Germinal center (tissue), 1 donor: ENCODE results near the gene FAM186B.
A peak's percentile ranks its signal among the peaks of the same experiment; 100 is the strongest.

Experiments used
- DNase-seq: peaks from one replicate; pipeline ENCODE4 v3.0.0; 2012; ENCODE audit warnings: mixed read lengths, low spot score

The FAM186B gene

DNA sequence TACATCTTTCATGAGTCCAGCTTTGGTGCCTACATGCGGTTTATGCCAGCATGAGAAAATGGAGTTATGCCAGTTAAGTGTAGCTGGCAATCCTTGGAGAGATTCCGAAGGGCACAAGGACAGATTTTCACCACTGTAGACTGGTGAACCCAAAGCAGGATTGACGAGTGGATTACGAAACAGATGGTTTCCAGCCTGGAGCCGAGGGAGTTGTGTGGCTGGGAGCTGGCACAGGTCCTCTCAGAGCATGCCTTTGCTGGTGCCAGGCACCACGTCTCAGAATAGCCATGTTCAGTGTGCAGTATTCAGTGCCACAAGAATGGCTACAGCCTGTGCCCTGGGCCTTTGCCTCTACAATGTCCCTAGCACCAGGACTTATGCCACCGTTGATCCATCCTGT lies 53.4 kb downstream of the FAM186B start:
- DNase-seq = no peak

DNA sequence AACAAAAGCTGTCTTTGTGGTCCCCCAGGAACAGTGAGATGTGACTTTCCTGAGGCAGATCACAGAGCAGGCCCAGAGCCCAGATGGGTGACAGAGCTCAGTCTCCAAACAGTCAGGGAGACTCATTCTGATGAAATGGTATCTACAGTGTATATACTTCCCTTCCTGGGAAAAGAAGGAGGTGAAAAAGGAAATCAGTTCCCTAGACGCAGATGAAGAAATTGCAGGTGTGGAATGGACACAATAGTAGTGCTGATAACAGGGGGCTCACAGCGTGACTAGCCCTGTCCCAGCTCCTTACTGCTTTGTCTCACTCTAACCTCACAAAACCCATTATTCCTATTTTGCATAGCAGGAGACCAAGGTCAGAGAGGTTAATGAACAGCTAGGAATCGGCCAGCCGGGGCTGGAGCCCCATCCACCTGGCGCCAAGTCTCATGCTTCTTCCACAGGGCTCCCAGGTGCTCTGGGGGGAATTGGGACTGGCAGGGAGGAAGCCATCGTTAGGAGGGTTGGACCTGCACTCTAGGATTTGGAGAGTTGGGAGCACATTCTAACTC lies 54.7 kb downstream of the FAM186B start:
- no peak for DNase-seq

DNA sequence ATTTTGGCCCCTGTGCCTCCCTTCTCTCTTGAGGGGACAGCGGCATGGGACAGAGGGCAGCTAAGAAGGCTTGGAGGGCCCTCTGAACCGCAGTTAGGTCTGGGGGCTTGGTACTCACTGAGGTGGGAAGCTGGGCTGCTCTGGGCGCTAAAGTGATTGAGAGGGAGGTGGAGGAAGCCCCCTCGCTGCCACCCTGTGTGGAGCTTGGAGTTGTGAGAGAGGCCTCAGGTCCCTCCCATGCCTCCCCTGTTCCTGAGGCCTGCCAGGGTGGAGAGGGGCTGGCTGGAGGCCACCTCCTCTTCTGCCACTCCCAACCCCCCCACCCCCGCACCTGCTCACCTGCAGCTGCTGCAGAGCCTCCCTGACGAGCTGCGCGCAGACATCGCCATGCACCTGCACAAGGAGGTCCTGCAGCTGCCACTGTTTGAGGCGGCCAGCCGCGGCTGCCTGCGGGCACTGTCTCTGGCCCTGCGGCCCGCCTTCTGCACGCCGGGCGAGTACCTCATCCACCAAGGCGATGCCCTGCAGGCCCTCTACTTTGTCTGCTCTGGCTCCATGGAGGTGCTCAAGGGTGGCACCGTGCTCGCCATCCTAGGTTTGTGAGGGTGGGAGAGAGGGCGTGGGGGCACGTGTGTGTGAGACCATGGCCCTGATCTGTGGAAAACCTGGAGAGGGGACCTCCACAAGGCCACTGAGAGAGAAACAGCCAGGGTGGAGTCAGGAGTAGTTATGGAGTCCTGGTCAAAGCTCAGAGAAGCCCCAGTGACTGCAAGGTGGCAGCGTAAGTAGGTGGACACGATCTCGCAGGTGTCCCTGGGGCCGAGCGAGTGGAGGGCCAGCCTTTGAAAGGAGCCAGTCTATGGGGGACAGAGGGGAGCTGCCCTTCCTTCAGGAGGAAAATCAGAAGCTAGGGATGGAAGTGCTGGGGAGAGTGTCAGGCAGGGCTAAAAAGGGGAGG lies 55.4 kb downstream of the FAM186B start:
- DNase-seq = no peak

DNA sequence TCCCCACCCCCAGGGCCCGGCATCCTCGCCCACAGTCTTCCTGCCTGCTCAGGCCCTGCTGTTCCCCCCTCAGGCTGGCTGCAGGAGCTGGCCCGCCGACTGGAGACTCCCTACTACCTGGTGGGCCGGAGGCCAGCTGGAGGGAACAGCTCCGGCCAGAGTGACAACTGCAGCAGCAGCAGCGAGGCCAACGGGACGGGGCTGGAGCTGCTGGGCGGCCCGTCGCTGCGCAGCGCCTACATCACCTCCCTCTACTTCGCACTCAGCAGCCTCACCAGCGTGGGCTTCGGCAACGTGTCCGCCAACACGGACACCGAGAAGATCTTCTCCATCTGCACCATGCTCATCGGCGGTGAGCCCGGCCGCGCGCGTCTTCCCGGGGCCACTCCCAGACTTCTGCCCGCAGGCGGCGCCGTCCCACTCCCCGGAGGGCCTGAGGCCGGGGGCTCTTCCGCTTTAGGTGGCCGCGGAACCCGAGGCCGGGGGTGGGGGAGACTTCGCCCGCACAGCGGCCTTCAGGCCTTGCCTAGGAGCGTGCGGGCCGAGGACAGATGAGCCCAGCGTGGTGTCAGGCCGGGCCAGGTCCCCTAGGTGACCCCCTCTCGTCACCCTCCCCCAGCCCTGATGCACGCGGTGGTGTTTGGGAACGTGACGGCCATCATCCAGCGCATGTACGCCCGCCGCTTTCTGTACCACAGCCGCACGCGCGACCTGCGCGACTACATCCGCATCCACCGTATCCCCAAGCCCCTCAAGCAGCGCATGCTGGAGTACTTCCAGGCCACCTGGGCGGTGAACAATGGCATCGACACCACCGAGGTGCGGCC lies 56.4 kb downstream of the FAM186B start:
- DNase-seq = peak; percentile 65

DNA sequence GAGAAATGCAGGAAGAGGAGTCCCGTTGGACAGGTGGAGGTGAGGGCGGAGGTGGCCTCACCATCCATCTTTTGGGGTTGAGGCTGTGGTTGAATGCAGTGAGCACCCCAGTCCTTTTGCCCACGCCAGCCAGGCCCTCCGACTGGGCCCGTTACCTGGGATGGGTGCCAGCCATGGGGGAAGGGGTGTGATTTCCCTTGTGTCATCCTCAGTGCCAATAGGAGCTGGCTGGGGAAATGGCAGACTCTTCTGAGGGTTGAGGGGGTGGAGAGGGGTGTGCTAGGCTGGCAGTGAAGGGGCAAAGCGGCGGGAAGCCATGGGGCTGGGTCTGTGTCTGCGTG lies 57.0 kb downstream of the FAM186B start:
- DNase-seq = no peak

GRCh38 chr12:49547090-49547690 lies 58.2 kb downstream of the FAM186B start:
- no peak for DNase-seq

DNA sequence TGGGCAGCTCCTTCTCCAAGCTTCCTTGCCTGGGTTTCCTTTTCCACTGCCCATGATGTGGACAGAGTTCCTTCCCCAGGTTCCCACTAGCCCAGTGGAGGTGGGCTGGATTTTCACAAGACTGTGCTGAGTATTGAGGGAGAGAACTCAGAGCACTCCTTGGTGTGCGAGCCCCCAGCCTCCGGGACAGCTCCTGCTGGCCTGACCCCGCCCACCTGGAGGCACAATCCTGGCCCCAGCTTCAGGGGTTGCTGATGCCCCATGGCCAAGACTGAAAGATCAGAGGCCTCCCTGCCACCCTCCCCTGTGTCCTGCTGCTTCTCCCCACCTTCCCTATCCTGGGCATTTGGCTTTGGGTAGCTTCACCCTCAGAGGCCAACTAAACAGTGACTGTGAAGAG lies 59.0 kb downstream of the FAM186B start:
- DNase-seq = no peak

DNA sequence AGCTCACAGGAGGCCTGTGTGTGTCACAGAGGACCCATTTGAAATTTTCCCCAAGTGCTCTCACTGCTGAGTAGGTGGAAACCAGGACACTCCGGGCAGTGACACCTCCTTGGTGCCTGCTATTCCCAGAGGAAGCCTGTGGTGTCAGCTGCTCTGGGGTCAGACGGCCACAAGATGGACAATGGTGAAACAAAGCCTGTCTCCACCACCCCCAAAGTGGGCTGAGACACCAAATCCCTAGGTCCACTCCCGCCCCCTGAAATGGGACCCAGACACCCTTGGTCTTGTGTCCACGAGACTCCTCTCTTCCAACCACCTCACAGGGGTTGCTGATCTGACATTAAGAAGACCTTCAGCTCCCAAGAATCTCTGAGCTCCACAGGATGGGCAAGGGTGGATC lies 59.6 kb downstream of the FAM186B start:
- DNase-seq = no peak

GRCh38 chr12:49543914-49544815 lies 61.3 kb downstream of the FAM186B start:
- no peak for DNase-seq

DNA sequence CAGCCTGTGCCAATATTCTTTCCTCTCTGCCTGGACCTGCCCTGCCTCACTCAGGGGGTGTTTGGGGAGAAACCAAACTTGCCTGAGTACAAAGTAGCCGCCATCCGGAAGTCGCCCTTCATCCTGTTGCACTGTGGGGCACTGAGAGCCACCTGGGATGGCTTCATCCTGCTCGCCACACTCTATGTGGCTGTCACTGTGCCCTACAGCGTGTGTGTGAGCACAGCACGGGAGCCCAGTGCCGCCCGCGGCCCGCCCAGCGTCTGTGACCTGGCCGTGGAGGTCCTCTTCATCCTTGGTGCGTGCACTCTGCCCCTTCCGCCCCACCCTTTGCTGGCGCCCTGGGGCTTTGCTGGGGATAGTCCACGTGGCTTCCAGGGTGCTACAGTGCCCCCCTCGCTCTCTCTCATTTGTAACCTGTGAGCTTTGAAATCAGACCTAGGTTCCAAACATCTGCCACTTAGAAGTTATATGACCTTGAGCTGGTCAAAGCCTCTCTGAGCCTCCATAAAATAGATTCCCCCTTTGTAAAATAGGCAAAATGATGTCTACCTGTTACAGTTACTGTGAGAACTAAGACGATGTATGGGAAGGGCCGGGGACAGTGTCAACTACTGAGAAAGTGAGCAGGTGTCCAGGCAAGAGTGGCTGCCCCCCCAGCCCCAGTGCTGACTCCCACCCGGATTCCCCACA lies 62.1 kb downstream of the FAM186B start:
- DNase-seq = no peak

- DNase-seq = no peak
These were observed 62.8 kb downstream of the FAM186B start for GRCh38 chr12:49542592-49543160.

DNA sequence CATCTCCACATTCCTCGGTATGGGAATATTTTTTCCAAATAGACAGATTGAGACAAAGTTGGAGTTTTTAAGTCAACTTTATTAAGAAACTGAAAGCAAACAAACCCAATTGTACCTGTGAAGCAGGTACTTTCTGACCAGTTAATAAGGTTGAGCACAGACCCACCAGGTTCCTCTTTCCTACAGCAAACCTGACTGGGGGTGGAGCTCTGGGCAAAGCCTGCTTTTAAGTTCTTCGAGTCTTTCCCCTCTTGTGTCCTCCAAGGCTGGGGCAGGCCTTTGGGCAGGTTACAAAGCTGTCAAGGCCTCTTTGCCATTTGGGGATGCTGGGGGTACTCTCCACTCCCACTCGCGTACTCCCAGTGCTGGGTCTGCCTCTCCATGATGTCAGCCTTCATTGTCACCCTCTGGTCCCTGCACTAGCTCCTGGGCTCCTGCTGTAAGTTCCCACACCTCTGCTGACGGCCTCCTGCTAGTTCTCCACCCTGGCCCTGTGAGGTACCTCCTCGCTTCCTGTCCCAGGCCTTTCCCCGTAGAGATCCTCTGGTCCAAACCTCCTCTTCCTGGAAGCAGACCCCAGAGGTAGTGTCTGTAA lies 63.4 kb downstream of the FAM186B start:
- no peak for DNase-seq

GRCh38 chr12:49541140-49541861 lies 64.1 kb downstream of the FAM186B start:
- DNase-seq = no peak

- DNase-seq = no peak
These were observed 65.0 kb downstream of the FAM186B start for GRCh38 chr12:49540229-49541139.

- DNase-seq = no peak
These were observed 65.8 kb downstream of the FAM186B start for GRCh38 chr12:49539406-49540228.

DNA sequence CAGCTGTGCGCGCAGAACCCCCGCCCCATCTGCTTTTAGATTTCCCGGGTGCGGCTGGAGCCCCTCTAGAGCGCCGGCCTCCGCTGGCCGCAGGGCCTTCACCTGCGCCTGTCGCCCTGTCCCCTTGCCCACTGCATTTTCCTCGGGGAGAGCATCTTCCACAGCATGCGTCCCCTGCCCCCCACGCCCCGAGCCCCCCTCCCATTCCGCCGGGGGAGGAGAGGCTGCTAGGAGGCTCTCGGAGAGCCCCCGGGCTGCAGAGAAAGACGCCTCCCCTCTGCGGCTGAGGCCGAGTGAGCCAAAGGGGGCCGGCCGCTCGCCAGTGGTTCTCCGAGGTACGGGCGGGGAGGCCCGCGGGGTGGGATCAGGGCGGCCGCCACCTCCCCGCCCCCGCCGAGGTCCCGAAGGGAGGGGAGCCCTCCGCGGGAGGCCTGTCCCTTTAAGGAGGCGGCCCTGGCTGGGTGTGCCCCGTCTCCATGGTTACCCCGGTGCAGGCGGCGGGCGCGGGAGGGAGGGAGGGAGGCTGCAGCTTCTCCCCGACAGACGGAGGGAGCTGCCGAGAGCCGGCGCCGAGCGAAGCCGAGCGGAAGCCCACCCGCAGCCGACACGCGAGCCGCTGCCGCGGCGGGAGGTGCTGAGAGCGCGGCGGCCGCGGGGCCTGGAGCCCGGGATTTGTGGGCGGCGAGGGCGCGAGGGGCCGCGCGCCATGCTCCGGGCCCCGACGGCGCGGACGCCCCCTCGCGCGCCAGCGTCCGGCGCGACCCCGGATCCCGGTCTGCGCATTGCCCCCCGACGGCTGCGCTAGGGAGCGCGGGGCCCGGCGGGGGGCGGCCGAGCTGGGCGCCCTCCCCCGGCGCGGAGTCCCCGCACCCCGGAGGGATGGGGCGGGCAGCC lies 66.7 kb downstream of the FAM186B start, which contains the start of gene KCNH3:
KCNH3 (plus strand) TSS at position 521 of the 894 bp plus-strand sequence. CDS start 387 bp downstream, outside the sequence.
- DNase-seq = peak; percentile 89
